NCI-H1694 (cell line): ENCODE measurements around the gene ADAMTS12.
"Not testable (repeated sequence)": the region's sequence is repeated elsewhere in the genome, so short reads cannot be mapped to it uniquely, and the experiment has no call there.

Source experiments
- DNase-seq: peaks from one replicate; lab custom pipeline; 2025; lab: John Stamatoyannopoulos, UW

The ADAMTS12 gene

GRCh38 chr5:33524476-33524875, 367.3 kb downstream of the ADAMTS12 start:
- no peak for DNase-seq

- no peak for DNase-seq
These were observed 368.5 kb downstream of the ADAMTS12 start for GRCh38 chr5:33523208-33523771.

GRCh38 chr5:33516421-33516820, 375.4 kb downstream of the ADAMTS12 start:
- DNase-seq, result no peak

GRCh38 chr5:33515366-33515765, 376.4 kb downstream of the ADAMTS12 start:
- not testable (repeated sequence) for DNase-seq

GRCh38 chr5:33513462-33514185, 378.2 kb downstream of the ADAMTS12 start:
- DNase-seq, result no peak

- DNase-seq, result no peak
These were observed 382.8 kb downstream of the ADAMTS12 start for GRCh38 chr5:33509036-33509435.

GRCh38 chr5:33507426-33507825, 384.4 kb downstream of the ADAMTS12 start:
- DNase-seq, result no peak

GRCh38 chr5:33504570-33504969, 387.2 kb downstream of the ADAMTS12 start:
- DNase-seq, result no peak

GRCh38 chr5:33501899-33502298, 389.9 kb downstream of the ADAMTS12 start:
- no peak for DNase-seq

- no peak for DNase-seq
These were observed 390.5 kb downstream of the ADAMTS12 start for GRCh38 chr5:33501260-33501659.

- no peak for DNase-seq
These were observed 397.3 kb downstream of the ADAMTS12 start for GRCh38 chr5:33494466-33494865.

GRCh38 chr5:33491941-33492340, 399.8 kb downstream of the ADAMTS12 start:
- DNase-seq, result no peak

GRCh38 chr5:33490071-33490665, 401.6 kb downstream of the ADAMTS12 start:
- DNase-seq, result no peak

- DNase-seq, result no peak
These were observed 402.2 kb downstream of the ADAMTS12 start for GRCh38 chr5:33489481-33490067.

GRCh38 chr5:33488558-33489355, 403.0 kb downstream of the ADAMTS12 start:
- no peak for DNase-seq

GRCh38 chr5:33487236-33487635, 404.6 kb downstream of the ADAMTS12 start:
- no peak for DNase-seq

GRCh38 chr5:33482335-33482734, 409.5 kb downstream of the ADAMTS12 start:
- DNase-seq, result no peak

GRCh38 chr5:33480876-33481275, 410.9 kb downstream of the ADAMTS12 start:
- DNase-seq, result no peak

- no peak for DNase-seq
These were observed 412.5 kb downstream of the ADAMTS12 start for GRCh38 chr5:33479311-33479710.

GRCh38 chr5:33477816-33478215, 414.0 kb downstream of the ADAMTS12 start:
- DNase-seq, result no peak

GRCh38 chr5:33476992-33477391, 414.8 kb downstream of the ADAMTS12 start:
- DNase-seq, result no peak

- DNase-seq, result no peak
These were observed 416.1 kb downstream of the ADAMTS12 start for GRCh38 chr5:33475706-33476105.
